HG03575 (cell line): ENCODE data around the gene ISCU.
A peak's percentile ranks its signal among the peaks of the same experiment; 100 is the strongest.

Source experiments
- ATAC-seq: cut with Tn5 transposase; IDR thresholded peaks from one replicate; pipeline ENCODE4 v1.9.1; 2021; ENCODE audit not compliant: unreplicated experiment, insufficient number of reproducible peaks, low FRiP score; ENCODE audit errors: extremely low read depth

The ISCU gene

DNA sequence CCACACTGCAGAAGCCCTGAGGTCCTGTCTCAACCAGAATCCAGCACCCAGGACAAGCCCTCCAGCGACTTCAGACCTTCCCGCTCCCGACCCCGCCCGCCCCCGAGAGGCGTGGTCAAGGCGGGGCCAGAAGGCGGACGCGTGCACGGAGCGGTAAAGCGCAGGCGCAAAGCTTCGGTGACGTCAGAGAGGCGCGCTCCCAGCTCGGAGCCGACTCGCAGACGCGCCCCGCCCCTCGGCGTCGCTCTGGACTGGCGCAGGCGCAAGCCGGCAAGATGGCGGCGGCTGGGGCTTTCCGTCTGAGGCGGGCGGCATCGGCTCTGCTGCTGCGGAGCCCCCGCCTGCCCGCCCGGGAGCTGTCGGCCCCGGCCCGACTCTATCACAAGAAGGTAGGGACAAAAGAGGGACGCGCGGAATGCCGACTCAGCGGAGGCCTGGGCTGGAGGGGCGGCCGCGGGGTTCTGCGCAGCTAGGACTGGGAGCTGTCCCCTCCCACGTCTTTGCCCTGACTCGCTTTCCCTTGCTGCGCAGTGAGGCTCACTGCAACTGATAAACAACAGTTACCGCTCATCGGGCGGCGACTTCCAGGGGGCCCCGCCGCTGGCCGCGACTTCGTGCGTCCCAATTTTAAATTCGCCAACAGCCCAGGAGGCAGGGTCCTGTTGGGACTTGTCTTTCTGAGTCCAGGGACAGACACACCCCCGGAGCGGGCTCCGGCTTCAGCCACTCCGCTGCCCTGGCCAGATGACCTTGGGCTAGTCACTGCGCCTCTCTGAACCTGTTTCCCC lies at the start of gene ISCU:
Gene ISCU (plus strand): TSS at position 249 of the 788 bp plus-strand sequence. CDS start 27 bp downstream, at position 276.
- ATAC-seq: peak; percentile 26

- ATAC-seq: no peak
These were observed 47.9 kb upstream of the ISCU start for GRCh38 chr12:108514468-108514972.

DNA sequence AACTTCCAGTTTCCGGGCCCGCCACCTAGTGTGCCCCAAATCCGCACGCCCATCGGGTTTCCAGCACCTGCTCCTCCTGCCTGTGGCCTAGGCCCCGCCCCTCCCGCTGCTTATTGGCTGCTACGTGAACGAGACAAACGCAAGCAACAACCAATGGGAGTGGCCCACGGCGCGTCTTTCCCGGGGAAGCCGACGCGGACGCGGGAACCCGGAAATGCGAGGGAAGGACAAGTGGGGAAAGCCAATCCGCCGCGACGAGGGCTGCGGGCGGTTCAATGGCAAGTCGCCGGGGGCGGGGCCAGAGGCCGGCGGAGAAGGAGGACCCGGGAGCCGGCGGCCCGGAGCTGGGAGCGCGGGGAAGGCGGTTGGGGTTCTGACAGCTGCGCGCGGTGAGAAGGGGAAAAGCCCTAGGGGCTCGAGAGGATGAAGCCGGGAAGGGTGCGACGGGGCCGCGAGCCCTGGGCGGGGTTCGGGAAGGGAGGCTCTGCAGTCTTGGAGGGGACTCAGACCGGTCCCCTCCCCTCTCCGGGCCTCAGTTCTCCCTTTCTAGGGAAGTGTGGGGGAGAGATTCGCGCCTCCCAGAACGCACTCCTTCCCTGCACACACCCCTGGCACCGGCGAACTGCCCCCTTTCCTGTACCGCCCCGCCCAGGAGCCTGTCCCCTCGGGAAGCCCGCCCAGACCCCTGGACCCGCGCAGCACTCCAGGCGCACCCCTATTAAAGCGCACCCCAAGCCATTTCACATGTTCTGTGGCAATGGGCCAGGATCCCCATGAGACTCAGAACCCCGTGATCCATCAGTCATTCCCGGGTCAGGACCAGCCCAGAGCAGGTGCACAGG lies 47.2 kb upstream of the ISCU start, which contains the start of gene FICD:
Gene FICD (plus strand): TSS at position 305 of the 842 bp plus-strand sequence. CDS start 1,696 bp downstream, outside the sequence.
- peak; percentile 51 for ATAC-seq

DNA sequence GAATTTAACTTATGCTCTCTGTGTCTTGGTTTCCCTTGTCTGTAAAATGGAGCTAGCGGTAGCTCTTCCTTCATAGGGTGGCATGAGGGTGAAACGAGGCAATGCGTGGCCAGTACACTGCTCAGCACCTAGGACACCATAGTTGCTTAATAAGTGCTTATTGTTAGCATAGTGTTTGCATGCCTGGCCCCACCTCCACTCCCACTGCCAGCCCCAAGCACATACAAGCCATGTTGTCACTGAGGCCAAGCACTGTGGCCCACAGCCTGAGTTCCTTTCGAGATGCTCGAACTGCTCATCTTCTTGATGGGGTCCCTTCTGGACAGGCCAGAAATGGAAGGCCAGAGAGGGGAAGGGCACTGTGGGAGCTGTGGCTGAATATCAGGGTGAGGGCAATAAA lies 46.5 kb upstream of the ISCU start:
- no peak for ATAC-seq

- no peak for ATAC-seq
These were observed 45.7 kb upstream of the ISCU start for GRCh38 chr12:108516511-108517275.

GRCh38 chr12:108517288-108518100 lies 44.9 kb upstream of the ISCU start:
- ATAC-seq: no peak

GRCh38 chr12:108518101-108518715 lies 44.2 kb upstream of the ISCU start:
- no peak for ATAC-seq

- ATAC-seq: no peak
These were observed 43.5 kb upstream of the ISCU start for GRCh38 chr12:108518716-108519496.

- ATAC-seq: no peak
These were observed 42.8 kb upstream of the ISCU start for GRCh38 chr12:108519558-108519957.

- ATAC-seq: no peak
These were observed 39.0 kb upstream of the ISCU start for GRCh38 chr12:108523365-108523764.

GRCh38 chr12:108525681-108526080 lies 36.7 kb upstream of the ISCU start:
- no peak for ATAC-seq

- no peak for ATAC-seq
These were observed 35.8 kb upstream of the ISCU start for GRCh38 chr12:108526482-108527165.

- no peak for ATAC-seq
These were observed 35.3 kb upstream of the ISCU start for GRCh38 chr12:108527166-108527496.

DNA sequence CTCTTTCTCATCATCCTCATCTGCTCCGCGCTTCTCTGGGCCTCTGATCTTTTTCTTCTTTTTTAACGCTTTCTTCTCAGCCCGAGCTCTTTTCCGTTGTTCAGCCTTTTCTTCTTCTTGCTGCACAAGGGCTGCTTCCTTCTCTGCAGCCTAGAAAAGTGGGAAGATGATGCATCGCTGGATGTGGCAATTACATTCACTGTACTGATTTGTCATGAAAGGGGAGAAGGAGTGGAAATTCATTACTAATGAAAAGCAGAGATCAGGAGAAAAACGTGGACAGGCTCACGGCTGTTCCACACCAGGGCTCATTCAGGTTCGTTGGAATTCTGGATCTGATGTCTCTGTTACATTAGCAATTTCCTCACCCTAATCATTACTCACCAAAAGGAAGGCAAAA lies 32.2 kb upstream of the ISCU start:
- no peak for ATAC-seq

GRCh38 chr12:108531929-108532848 lies 30.2 kb upstream of the ISCU start:
- no peak for ATAC-seq

DNA sequence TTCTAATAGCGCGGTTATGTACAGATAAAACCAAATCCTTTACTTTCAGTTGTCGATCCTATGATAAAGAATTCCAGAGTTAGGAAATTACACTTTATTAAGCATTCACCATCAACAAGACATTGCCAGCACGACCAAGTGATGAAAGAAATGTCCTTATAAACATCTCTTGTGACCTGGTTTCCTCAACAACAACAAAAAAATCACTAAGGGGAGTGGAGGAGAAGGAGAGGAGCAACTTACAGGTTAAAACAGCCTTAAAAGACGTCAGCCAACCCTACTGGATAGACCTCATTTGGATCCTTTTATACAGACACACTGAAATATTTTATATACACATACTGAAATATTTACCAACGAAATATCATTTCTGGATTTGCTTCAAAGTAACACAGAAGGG lies 24.2 kb upstream of the ISCU start:
- ATAC-seq: no peak
